GM21526 (cell line): ENCODE results near the gene TIMM22.

Experiments
- ATAC-seq: cut with Tn5 transposase; IDR thresholded peaks from one replicate; pipeline ENCODE4 v1.9.1; 2021; ENCODE audit warnings: moderate library complexity; ENCODE audit not compliant: unreplicated experiment, low FRiP score

TIMM22 gene

DNA sequence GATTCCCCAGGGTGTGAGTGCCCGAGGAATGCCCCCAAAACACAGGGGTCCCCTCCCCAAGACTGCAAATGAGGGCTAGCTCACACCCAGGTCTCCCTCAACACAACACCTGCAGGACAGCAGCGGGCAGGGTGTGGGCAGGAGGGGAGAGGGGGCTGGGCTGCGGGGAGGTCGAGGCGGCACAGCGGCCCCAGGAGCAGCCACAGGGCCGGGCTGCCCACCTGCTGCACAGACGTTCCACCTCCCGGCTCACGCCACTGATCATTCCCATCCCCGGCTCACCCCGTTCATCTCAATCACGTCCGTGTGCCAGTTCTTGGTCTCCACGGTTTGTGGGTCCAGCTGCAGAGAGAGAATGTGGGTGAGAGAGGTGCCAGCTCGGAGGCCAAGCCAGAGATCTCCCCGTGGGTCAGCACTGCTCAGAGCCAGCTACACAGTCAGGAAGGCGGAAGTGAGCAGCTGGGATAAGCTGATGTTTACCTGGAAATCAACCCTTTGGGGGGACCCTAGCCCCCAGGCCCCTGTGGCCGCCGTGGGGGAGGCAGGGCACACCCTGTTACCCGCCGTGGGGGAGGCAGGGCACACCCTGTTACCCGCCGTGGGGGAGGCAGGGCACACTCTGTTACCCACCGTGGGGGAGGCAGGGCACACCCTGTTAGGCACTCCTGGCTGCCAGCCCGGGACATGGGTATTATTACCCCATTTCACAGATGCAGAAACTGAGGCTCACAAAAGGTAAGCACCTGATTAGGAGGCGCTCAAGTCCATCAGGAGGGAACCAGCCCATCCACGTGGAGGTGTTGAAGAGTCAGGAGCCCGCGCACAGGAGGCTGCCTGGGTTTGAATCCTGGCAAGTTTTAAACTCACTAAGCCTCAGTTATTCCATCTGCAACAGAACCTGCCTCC is 16.1 kb downstream of the TIMM22 start:
- no peak for ATAC-seq

DNA sequence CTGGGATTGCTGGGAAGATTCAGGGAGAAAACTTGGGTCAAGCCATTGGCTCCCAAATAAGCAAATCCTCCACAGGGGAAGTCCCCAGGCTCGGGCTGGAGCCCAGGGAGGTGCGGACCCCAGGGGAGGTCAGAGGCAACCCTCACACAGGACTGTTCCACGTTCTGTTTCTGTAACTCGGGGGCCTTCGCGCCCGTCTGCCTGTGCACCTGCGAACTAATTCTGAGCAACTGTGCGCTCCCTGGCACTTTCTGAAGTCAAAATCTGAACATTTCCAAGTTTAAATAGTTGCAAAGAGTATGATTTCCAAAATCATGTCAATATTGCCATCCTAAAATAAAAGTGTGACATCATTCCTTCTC is 16.8 kb downstream of the TIMM22 start:
- ATAC-seq, result no peak

DNA sequence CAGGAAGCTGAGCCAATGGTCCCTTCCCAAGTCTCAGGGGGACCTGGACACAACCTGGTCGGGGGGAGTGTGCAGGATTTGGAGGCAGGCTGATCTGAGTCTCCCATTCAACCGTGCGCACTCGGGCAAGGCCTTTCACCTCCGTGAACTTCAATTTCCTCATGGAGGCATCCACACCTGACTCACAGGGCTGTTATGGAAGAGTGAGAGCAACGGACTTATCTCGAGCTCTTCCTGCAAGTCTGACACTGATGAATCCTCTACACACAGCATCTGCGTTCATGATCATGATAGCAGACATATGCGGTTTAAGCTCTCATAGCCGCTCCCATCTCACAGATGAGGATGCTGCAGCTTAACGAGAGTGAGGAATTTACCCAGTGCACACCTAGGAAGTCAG is 21.6 kb downstream of the TIMM22 start:
- ATAC-seq, result no peak

DNA sequence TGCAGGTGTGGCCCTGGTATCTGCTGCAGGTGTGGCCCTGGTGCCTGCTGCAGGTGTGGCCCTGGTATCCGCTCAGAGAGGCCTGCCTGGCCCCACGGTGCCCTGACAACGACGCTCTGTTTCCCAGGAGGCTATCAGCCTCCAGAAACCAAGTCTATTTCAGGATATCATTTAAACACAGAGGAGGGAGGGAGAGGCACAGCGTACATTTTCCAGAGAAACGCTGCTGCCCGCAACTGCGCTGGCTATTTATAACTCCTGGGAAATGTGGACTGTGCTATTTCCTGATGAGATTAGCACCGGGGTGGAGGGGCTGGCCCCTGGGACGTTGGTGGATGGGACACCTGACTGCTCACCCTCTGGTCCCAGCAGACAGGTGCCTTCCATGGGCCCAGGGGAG is 22.5 kb downstream of the TIMM22 start:
- no peak for ATAC-seq

DNA sequence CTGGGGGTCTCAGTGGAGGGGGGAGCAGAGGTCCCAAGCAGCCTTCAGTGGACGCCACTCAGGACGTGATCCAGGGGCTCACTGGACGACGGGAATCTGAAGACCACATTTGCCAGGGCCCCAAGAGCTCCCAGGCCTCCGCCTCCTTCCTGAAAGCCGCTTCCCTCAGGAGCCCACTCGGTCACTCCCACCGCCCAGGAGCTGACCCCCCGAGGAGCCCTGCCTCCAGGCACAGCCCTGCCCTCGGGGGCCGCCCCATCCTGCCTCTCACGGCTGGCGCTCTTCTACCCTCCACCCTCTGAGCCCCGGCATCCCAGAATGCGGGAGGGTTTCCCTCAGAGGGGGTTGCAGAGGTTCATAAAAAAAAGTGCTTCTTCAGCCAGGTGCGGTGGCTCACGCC is 24.2 kb downstream of the TIMM22 start:
- ATAC-seq, result no peak

DNA sequence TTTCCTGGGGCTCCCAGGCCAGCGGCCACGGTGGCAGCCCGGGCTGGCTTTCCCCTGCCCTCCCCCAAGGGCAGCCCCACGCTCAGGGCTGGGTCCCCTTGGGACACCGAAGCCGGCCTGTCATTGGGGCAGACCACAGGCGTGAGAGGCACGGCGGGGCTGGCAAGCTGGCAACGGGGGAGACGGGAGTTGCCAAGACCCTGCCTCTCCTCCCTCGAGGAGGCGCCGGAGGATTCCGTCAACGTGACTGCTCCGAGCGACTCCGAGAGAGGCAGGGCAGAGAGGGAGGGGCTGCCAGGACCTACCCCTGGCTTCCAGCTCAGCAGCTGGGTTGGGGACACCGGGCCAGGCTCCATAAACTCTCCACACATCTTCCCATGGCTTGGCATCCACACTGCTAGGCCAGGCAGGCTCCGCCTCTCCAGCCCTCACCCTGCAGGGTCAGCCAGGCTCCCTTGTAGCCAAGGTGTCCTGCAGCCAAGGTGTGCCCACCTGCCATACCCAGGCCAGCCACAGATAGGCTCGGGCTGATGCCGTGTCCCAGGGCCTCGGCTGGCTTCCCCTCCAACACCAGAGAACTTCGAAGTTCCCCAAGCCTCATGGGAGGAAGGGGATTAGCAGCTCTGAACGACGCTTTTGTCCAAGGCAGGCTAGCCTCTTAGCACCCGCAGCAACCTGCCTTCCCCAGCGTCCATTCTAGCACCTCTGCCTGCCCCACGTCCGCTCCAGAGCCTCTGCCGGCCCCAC is 25.5 kb downstream of the TIMM22 start:
- ATAC-seq, result no peak

DNA sequence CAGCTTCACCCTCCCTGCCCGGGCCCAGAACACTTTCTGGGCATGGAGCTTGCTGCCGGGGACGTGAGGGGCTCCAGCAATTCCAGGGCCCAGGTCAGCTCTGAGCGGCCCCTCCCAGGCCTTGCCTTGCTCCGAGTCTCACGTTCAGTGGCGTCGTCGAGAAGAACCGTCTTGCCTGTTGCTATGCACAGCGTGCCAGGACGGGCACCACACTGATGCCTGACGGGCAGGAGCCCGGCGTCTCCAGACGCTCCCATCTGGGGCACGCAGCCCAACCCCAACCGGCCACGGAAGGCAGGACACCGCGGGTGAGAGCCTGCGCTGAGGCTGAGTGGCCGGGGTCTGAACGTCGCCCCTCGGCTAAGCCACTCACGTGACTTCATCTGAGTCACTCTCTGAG is 27.1 kb downstream of the TIMM22 start:
- ATAC-seq, result no peak

DNA sequence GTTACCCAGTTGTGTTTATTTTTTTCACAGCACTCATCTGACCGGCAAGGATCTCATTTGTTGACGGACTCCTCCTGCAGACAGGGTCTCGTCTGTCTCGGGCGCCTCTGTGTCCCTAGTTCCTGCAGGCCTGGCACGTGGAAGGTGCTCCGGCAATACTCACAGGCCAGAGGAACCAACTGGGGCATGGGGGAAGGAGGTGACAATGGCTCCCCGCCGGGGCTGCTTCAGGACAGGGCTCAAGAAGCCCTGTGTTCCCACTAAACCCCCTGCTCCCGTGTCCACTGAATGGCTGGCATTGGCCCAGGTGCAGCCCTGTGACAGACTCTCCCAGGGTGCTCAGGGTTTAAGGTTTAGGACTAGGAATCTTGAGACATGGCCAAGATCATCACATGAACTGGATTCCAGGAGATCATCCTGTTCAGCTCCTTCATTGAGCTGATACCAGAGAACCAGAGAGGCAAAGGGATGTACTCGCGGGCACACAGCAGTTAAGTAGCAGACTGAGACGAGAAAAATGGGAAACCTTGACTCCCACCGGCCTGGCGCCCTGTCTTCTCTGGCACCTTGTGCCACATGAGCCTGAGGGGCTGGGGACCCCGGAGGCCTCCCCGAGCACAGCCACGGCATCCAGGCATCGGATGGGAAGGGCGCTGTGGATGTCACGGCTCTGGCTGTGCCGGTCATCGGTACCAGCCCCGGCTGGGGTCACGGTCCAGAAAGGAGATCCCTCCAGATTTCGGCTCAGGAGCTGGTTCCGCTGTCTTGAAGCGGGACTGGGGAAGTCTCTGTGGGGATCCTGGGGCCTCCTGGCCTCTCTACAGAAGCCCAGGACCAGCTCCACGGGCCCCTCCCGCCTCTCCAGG is 29.0 kb downstream of the TIMM22 start:
- ATAC-seq, result no peak

DNA sequence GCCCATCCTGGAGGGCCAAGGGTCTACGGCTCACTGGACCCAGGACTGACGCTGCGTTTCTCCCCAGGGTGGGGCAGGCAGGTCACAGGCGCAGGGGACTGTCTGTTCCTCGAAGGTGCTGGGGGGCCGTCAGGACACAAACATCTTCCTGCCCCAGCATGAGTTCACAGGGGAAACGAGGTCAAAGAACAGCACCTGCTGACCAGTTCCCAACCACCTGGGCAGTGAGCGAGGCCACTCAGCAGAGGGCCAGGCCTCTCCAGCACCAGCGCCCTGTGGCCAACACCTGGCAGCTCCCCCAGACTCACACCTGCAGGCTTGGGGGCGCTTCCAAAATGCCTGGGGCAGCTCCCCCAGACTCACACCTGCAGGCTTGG is 29.7 kb downstream of the TIMM22 start:
- ATAC-seq, result no peak

DNA sequence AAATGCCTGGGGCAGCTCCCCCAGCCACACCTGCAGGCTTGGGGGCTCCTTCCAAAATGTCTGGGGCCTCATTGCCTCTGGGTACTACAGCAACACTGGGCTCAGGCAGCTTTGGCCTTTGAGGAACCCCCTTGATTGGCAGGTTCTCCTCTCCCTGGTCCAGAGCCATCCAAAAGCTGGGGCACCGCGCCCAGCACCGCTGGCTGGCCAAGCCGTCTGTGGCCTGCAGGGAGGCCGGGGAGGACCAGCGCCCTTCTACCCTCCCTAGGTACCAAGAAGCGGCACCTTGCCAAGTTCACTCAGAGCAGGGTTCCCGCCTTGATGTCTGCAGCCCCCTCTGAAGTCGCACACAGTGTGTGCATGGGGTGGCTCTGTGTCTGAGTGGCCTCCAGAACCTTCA is 30.1 kb downstream of the TIMM22 start:
- ATAC-seq, result no peak

DNA sequence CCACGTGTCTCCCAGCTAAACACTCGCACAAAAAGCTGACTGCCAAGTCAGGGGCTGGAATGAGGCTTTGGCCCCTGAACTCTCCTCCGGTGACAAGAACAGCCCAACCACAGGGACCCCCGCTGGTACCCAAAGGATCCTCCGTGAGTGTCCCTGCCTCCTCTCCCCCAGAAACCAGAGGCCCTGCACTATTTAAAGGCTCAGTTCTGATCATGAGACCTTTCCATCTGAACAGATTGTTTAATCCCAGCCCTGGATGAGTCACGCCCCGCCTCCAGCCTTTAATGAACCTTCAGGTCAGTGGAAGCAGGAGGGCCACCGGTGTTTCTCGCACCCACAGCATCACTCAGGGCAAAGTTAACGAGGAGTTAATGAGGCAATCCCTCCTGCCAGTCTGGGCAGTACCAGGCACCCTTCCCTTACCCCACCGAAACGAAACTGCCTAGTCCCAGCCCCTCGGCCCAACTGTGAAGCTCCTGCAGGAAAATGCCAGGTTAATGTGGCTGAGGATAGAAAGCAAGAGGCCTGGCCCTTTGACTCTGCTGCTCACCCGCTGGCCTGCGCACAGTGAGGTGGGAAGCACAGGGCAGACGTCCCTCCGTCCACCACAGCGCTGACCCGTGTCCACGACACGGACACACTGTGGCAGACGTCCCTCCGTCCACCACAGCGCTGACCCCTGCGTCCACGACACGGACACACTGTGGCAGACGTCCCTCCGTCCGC is 32.4 kb downstream of the TIMM22 start:
- no peak for ATAC-seq

DNA sequence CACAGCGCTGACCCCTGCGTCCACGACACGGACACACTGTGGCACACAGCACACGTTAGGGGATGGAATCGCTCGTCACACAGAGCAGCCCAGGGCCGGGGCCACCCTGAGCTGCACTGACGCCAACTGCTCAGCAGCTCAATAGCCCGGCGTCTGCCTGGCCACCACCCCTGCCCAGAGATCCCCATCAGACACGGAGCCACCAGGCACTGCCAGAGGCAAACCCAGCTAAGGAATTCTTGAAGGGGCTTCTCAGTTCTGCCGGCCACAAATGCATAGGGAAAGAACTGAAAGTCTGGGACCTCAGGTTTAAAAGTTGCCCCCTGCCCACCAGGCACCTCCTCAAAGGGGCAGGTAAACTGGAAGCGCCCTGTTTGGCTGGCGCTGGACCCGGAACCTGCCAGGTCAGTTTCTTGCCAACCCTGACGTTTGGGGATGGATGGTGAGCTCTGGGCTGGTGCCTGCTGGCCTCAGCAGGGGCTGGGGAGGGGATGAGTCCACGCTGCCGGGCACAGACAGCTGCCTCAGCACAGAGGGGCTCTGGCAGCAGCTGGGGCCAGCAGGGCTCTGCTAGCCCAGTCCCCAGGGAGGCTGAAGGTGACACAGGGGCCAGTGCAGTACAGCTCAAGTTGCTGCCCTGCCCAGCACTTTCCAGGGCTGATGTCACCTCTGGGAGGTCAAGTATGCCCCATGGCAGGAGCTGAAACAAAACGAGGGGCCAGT is 33.2 kb downstream of the TIMM22 start:
- ATAC-seq, result no peak

DNA sequence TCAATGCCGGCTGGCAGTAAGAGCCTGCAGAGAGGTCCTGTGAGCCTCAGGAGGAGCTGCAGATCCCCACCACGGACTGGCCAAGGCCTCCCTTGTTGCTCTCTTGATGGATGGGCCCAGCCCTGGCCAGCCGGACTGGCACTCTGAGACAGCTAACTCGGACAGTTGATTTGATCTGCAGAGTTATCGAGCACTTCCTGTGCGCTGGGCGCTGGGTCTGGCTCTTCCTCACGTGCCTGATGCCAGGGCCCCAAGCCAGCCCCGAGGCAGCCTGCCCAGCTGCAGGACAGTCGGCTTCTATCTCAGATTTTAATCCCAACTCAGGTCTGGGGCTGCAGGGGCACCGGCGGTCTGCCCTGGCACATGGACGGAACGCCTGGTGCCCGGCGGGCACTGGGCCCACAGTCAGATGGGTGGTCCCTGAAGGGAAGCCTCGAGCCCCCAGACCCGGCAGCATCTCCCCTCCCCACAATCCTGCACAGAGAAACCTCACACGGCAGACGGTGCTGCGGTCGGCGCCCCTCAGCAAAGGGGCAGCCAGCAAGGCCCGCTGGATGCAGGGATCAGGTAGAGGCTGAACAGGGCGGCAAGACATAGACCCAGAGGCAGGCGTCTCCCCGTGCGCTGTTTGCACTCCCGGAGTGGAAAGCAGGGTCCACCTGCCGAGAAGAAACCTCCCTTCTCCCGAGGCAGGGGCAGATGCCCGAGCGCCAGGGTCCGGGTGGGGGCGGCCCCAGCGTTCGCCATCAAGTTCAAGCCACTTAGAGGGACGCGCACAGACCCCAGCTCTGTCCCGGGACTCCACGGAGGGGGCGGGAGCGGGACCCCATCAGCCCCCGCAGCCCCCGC is 34.0 kb downstream of the TIMM22 start:
- ATAC-seq, result no peak

DNA sequence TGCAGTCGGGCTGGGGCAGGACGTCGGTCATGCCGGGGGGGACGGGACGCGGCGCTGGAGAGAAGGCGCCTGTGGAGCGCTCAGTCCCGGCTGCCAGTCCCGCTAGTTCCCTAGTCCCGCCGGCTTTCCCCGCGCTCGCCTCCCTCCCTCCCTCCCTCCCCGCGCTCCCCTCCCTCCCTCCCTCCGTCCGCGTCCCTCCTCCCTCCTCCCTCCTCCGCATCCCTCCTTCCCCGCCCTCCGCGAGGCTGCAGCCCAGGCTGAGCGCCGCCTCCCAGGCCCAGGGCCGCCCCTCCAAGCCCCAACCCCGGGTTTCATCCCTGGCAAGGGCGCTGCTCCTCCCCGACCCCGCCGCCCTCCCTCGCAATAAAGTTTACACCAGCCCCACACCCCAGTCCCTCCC is 34.8 kb downstream of the TIMM22 start:
- no peak for ATAC-seq

DNA sequence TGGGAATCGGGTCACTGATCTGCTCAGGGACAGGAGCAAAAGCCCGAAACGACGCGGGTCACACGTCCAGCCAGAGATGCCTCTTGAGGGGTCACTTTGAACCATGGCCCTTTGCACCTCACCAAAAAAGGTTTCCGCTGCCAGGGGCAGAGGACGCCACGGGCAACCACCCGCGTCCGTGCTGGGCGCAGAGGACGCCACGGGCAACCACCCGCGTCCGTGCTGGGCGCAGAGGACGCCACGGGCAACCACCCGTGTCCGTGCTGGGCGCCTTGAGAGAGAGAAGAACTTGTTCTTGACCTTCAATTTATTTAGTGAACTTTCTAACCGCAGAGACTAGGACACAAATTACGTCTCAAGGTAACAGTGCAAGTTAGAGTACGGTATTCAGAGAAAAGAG is 35.5 kb downstream of the TIMM22 start:
- no peak for ATAC-seq

DNA sequence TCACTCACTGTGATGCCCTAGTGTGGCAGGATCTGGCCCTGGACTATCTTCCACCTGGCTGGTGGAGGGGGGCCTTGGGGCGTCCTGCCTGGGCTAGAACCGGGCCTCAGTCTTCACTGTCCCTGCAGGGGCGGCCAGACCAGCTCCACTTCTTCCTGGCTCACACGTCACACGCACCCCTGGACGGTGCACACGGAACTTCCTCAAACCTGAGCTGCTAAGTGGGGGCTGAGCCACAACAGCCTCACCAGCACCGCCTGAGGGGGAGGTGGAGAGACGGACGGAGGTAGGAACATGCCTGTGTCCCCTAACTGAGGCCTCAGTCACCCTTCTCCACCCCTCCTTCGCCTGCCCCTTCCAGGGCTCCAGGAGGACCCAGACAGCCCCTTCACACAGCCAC is 36.6 kb downstream of the TIMM22 start:
- ATAC-seq, result no peak

DNA sequence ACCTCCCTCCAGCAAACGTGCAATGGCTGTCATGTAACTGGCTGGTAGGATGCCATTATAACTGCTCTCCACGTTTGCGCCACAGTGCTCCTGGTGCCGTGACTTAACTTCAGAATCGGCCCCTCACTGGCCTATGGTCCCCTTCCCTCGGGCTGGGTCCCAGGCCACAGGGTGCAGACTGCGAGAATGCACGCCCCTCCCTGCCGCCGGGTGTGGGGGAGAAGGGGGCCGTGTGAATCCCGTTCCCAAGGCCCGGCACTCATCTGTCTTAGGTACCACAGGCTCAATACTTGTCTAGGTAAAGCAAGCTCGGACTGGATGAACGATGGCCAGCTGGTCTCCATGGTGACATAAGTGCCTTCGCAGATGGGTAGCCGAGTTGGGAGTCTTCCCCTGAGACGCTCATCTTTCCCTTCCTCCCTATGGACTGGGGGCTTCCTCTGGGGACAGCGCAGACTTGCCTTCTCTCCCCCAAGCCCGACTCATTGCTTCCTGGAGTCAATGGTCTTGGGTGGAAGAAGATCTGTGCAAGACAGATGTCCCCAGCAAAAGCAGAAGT is 37.8 kb downstream of the TIMM22 start:
- ATAC-seq, result no peak

DNA sequence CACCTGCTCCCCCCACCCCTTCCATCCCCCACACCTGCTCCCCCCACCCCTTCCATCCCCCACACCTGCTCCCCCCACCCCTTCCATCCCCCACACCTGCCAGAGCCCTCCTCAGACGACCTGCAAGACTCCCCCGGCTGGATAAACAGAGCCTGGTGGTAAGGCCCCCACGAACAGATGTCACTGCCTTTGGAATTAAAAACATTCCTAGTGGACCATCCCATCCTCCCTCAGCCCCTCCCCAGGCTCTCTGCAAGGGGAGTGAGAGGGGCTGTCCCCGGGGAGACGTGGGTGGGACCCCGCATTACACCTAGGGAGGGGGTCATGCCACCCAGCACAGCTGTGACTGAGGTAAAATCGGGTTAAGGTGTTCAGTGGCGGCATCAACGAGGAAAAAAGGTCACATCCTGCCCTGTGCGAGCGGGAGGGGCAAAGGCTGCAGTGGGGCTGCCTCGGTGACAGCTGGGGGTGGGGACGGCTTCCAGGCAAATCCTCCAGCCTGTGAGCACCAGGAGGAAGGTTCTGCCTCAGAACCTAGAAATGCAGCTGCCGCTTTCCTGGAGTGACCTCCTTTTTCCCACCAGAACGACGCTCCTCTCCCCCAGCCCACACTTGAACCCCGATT is 38.7 kb downstream of the TIMM22 start:
- ATAC-seq, result no peak
